Activated CD4-positive, alpha-beta T cell treated with anti-CD3 and anti-CD28 coated beads, Interleukin-2, amount 50 U/mL, for 4 hours (primary cell): ENCODE measurements around the gene NT5C2.
"Not testable (repeated sequence)": the region's sequence is repeated elsewhere in the genome, so short reads cannot be mapped to it uniquely, and the experiment has no call there.

Source experiments
- DNase-seq, 2 experiments: peaks; one replicate each; pipeline ENCODE4 v3.0.0-alpha.2; 2020

Gene NT5C2

GRCh38 chr10:103082683-103083082 lies 110.4 kb downstream of the NT5C2 start:
- no peak for DNase-seq

- DNase-seq: no peak
Observed at GRCh38 chr10:103080891-103081581, 112.0 kb downstream of the NT5C2 start.

GRCh38 chr10:103079946-103080345 lies 113.1 kb downstream of the NT5C2 start:
- no peak for DNase-seq

GRCh38 chr10:103079100-103079499 lies 114.0 kb downstream of the NT5C2 start:
- no peak for DNase-seq

GRCh38 chr10:103078676-103079075 lies 114.4 kb downstream of the NT5C2 start:
- DNase-seq: no peak

GRCh38 chr10:103078309-103078615 lies 114.8 kb downstream of the NT5C2 start:
- no peak for DNase-seq

GRCh38 chr10:103077491-103078308 lies 115.4 kb downstream of the NT5C2 start:
- DNase-seq: no peak

- DNase-seq: no peak
Observed at GRCh38 chr10:103077020-103077419, 116.1 kb downstream of the NT5C2 start.

- DNase-seq: no peak
Observed at GRCh38 chr10:103072891-103073290, 120.2 kb downstream of the NT5C2 start.

- no peak for DNase-seq
Observed at GRCh38 chr10:103072276-103072675, 120.8 kb downstream of the NT5C2 start.

GRCh38 chr10:103069453-103070331 lies 123.4 kb downstream of the NT5C2 start:
- DNase-seq: peak; percentile 69 to 73

GRCh38 chr10:103067956-103068355 lies 125.1 kb downstream of the NT5C2 start:
- DNase-seq: no peak

- no peak for DNase-seq
Observed at GRCh38 chr10:103067484-103067883, 125.6 kb downstream of the NT5C2 start.

GRCh38 chr10:103067099-103067477 lies 126.0 kb downstream of the NT5C2 start:
- not testable (repeated sequence) for DNase-seq

- no peak for DNase-seq
Observed at GRCh38 chr10:103066141-103067098, 126.7 kb downstream of the NT5C2 start.

- no peak for DNase-seq
Observed at GRCh38 chr10:103064956-103065355, 128.1 kb downstream of the NT5C2 start.

- DNase-seq: no peak
Observed at GRCh38 chr10:103062854-103063590, 130.1 kb downstream of the NT5C2 start.

- DNase-seq: no peak
Observed at GRCh38 chr10:103060575-103060974, 132.5 kb downstream of the NT5C2 start.

GRCh38 chr10:103058034-103058433 lies 135.0 kb downstream of the NT5C2 start:
- DNase-seq: no peak

- no peak for DNase-seq
Observed at GRCh38 chr10:103055105-103055504, 138.0 kb downstream of the NT5C2 start.

GRCh38 chr10:103054621-103055020 lies 138.5 kb downstream of the NT5C2 start:
- no peak for DNase-seq
